Activated CD4-positive, alpha-beta memory T cell treated with anti-CD3 and anti-CD28 coated beads, Interleukin-2, amount 10 ng/mL, durations not matched to agents 7 days and 5 days (primary cell): Measurements from ENCODE around the gene PCDHGC3. TPM values are rescaled to one million over a fixed set of nuclear protein-coding genes. Genes with fewer than 3 reads are reported as not detected.

ENCODE experiments used
- CTCF ChIA-PET: fragments of 350-600 bp; sonication (Branson Sonifier 250); formaldehyde crosslinking; loops from one replicate; lab custom pipeline; 2021; ENCODE audit warnings: antibody characterized with exemption, inconsistent platforms; lab: Charles Lee
- POLR2A ChIA-PET: fragments of 350-600 bp; sonication (Branson Sonifier 250); formaldehyde crosslinking; loops from one replicate; lab custom pipeline; 2021; ENCODE audit warnings: antibody characterized with exemption; lab: Charles Lee
- DNase-seq: peaks from one replicate; pipeline ENCODE4 v3.0.0-alpha.2; 2020
- H3K27ac Mint-ChIP-seq: one replicate; pipeline ENCODE4 v1.8.0; 2021; ENCODE audit warnings: mild to moderate bottlenecking, mixed read lengths
- H3K27me3 Mint-ChIP-seq: one replicate; pipeline ENCODE4 v1.8.0; 2021; ENCODE audit warnings: mixed read lengths
- H3K36me3 Mint-ChIP-seq: one replicate; pipeline ENCODE4 v1.8.0; 2021; ENCODE audit warnings: low read depth, mixed read lengths
- H3K4me1 Mint-ChIP-seq: one replicate; pipeline ENCODE4 v1.8.0; 2021; ENCODE audit warnings: mixed read lengths
- H3K4me3 Mint-ChIP-seq: one replicate; pipeline ENCODE4 v1.8.0; 2021; ENCODE audit warnings: mild to moderate bottlenecking, mixed read lengths
- H3K9me3 Mint-ChIP-seq: one replicate; pipeline ENCODE4 v1.8.0; 2021; ENCODE audit warnings: mixed read lengths
- total RNA-seq, 2 experiments: library from RNA; stranded (reverse); gene quantifications; one replicate each; pipeline ENCODE4 v1.2.3, GENCODE V29; 2021

PCDHGC3 gene
- total RNA-seq, 2 experiments from 2014 or later: not detected

- ChIA-PET CTCF (interaction anchor here (0.8 to 6.1 kb wide), 8 partner anchors 10 to 191 kb away, joined by 3 to 57 read pairs (median 7); partner anchors contain the start of genes PCDHGA1 and PCDHGA10), POLR2A (interaction anchor here (1.5 to 1.7 kb wide), 3 partner anchors 9 to 201 kb away, joined by 4 to 6 read pairs (median 5); partner anchors contain the start of gene TAF7)
- Mint-ChIP-seq H3K4me3 (no peak overlapping the region), H3K27me3 (no peaks in the 10 kb centered on the region), H3K36me3 (peaks cover 94% of the 10 kb centered on the region), H3K9me3 (no peaks in the 10 kb centered on the region), H3K4me1 (peaks cover 25% of the 10 kb centered on the region), H3K27ac (peak overlapping the region; percentile 0)
- no peak for DNase-seq
Observed at GRCh38 chr5:141521244-141521781, 45.5 kb downstream of the PCDHGC3 start.

GRCh38 chr5:141522301-141522700, 46.5 kb downstream of the PCDHGC3 start:
- peak overlapping the region; percentile 31 for H3K27ac Mint-ChIP-seq
- peaks cover 25% of the 10 kb centered on the region for H3K4me1 Mint-ChIP-seq
- POLR2A ChIA-PET: interaction anchor here (0.9 to 1.7 kb wide), 4 partner anchors 10 to 201 kb away, joined by 3 to 6 read pairs (median 4); partner anchors contain the start of gene TAF7
- no peak for DNase-seq
- no peak overlapping the region for H3K4me3 Mint-ChIP-seq
- no peaks in the 10 kb centered on the region for H3K27me3 Mint-ChIP-seq
- CTCF ChIA-PET: interaction anchor here (1.2 to 6.1 kb wide), 9 partner anchors 7 to 202 kb away, joined by 3 to 57 read pairs (median 8); partner anchors contain the start of genes PCDHGA10, PCDHGA12 and TAF7
- H3K36me3 Mint-ChIP-seq: peaks cover 93% of the 10 kb centered on the region
- H3K9me3 Mint-ChIP-seq: no peaks in the 10 kb centered on the region

GRCh38 chr5:141523991-141524390, 48.2 kb downstream of the PCDHGC3 start:
- Mint-ChIP-seq H3K27ac (no peak overlapping the region), H3K36me3 (peaks cover 95% of the 10 kb centered on the region)

GRCh38 chr5:141524604-141525597, 49.1 kb downstream of the PCDHGC3 start:
- H3K27me3 Mint-ChIP-seq: no peaks in the 10 kb centered on the region
- peak; percentile 51 for DNase-seq
- ChIA-PET POLR2A (interaction anchor here (1.0 to 1.1 kb wide), 3 partner anchors 10 to 112 kb away, joined by 3 to 5 read pairs (median 4); no protein-coding TSS in a partner anchor), CTCF (interaction anchor here (0.6 to 6.1 kb wide), 17 partner anchors 9 to 204 kb away, joined by 3 to 57 read pairs (median 4); partner anchors contain the start of genes PCDHGA1, PCDHGA10, PCDHGA11 and PCDHGA12)
- no peak overlapping the region for H3K27ac Mint-ChIP-seq
- no peaks in the 10 kb centered on the region for H3K9me3 Mint-ChIP-seq
- peaks cover 92% of the 10 kb centered on the region for H3K36me3 Mint-ChIP-seq
- H3K4me1 Mint-ChIP-seq: peaks cover 25% of the 10 kb centered on the region
- no peak overlapping the region for H3K4me3 Mint-ChIP-seq

More at GRCh38 chr5:141523991-141524390, 48.2 kb downstream of the PCDHGC3 start:
- Mint-ChIP-seq H3K9me3 (no peaks in the 10 kb centered on the region), H3K4me1 (peaks cover 25% of the 10 kb centered on the region), H3K4me3 (no peak overlapping the region), H3K27me3 (no peaks in the 10 kb centered on the region)
- ChIA-PET POLR2A (interaction anchor here (1.1 kb wide), 1 partner anchor 10 kb away, joined by 5 read pairs; no protein-coding TSS in a partner anchor), CTCF (interaction anchor here (0.6 to 6.1 kb wide), 17 partner anchors 9 to 204 kb away, joined by 3 to 57 read pairs (median 5); partner anchors contain the start of genes PCDHGA1, PCDHGA10, PCDHGA11 and PCDHGA12)
- DNase-seq: no peak

- POLR2A ChIA-PET: no interaction called here
- no peak overlapping the region for H3K27ac Mint-ChIP-seq
- H3K4me1 Mint-ChIP-seq: peaks cover 25% of the 10 kb centered on the region
- no peaks in the 10 kb centered on the region for H3K27me3 Mint-ChIP-seq
- CTCF ChIA-PET: interaction anchor here (1.1 to 6.1 kb wide), 3 partner anchors 8 to 205 kb away, joined by 3 to 57 read pairs (median 14); partner anchors contain the start of gene TAF7
- DNase-seq: no peak
- H3K36me3 Mint-ChIP-seq: peaks cover 85% of the 10 kb centered on the region
- H3K9me3 Mint-ChIP-seq: no peaks in the 10 kb centered on the region
- no peak overlapping the region for H3K4me3 Mint-ChIP-seq
Observed at GRCh38 chr5:141525653-141526052, 49.9 kb downstream of the PCDHGC3 start.

GRCh38 chr5:141527426-141527825, 51.7 kb downstream of the PCDHGC3 start:
- Mint-ChIP-seq H3K27ac (no peak overlapping the region), H3K36me3 (peaks cover 70% of the 10 kb centered on the region), H3K4me3 (no peak overlapping the region), H3K27me3 (no peaks in the 10 kb centered on the region), H3K4me1 (peaks cover 11% of the 10 kb centered on the region), H3K9me3 (no peaks in the 10 kb centered on the region)
- ChIA-PET CTCF (interaction anchor here (0.5 to 0.9 kb wide), 4 partner anchors 30 to 718 kb away, joined by 3 to 5 read pairs (median 4); no protein-coding TSS in a partner anchor), POLR2A (interaction anchor here (1.2 kb wide), 1 partner anchor 207 kb away, joined by 5 read pairs; no protein-coding TSS in a partner anchor)
- DNase-seq: no peak

Other genes with a start within 250 kb of the PCDHGC3 start
- not detected for gene PCDHB15, start 230.6 kb upstream of the PCDHGC3 start, total RNA-seq
- under 1 TPM; 0.38 to 0.50 TPM for gene SLC25A2, start 171.9 kb upstream of the PCDHGC3 start, total RNA-seq
- 10 to 100 TPM; 74.3 to 75.1 TPM for gene TAF7, start 155.2 kb upstream of the PCDHGC3 start, total RNA-seq
- under 1 TPM in 1 of 2 experiments, not detected in 1; 0.05 TPM for gene PCDHGA1, start 145.5 kb upstream of the PCDHGC3 start, total RNA-seq
- under 1 TPM in 1 of 2 experiments, not detected in 1; 0.05 TPM for gene PCDHGA2, start 137.2 kb upstream of the PCDHGC3 start, total RNA-seq
- gene PCDHGA3, start 132.1 kb upstream of the PCDHGC3 start, total RNA-seq: not detected
- under 1 TPM in 1 of 2 experiments, not detected in 1; 0.13 TPM for gene PCDHGB1, start 125.9 kb upstream of the PCDHGC3 start, total RNA-seq
- gene PCDHGA4, start 120.9 kb upstream of the PCDHGC3 start, total RNA-seq: under 1 TPM; 0.08 to 0.10 TPM
- under 1 TPM; 0.18 to 0.23 TPM for gene PCDHGB2, start 116.0 kb upstream of the PCDHGC3 start, total RNA-seq
- not detected for gene PCDHGA5, start 111.8 kb upstream of the PCDHGC3 start, total RNA-seq
- under 1 TPM; 0.10 to 0.25 TPM for gene PCDHGB3, start 105.7 kb upstream of the PCDHGC3 start, total RNA-seq
- gene PCDHGA6, start 102.1 kb upstream of the PCDHGC3 start, total RNA-seq: under 1 TPM; 0.10 TPM
- under 1 TPM in 1 of 2 experiments, not detected in 1; 0.08 TPM for gene PCDHGA7, start 93.2 kb upstream of the PCDHGC3 start, total RNA-seq
- not detected for gene PCDHGB4, start 88.3 kb upstream of the PCDHGC3 start, total RNA-seq
- gene PCDHGA8, start 83.3 kb upstream of the PCDHGC3 start, total RNA-seq: not detected
- gene PCDHGB5, start 78.0 kb upstream of the PCDHGC3 start, total RNA-seq: not detected
- not detected for gene PCDHGA9, start 73.2 kb upstream of the PCDHGC3 start, total RNA-seq
- not detected for gene PCDHGB6, start 67.9 kb upstream of the PCDHGC3 start, total RNA-seq
- under 1 TPM in 1 of 2 experiments, not detected in 1; 0.05 TPM for gene PCDHGA10, start 63.0 kb upstream of the PCDHGC3 start, total RNA-seq
- gene PCDHGB7, start 58.3 kb upstream of the PCDHGC3 start, total RNA-seq: under 1 TPM in 1 of 2 experiments, not detected in 1; 0.08 TPM
- gene PCDHGA11, start 54.9 kb upstream of the PCDHGC3 start, total RNA-seq: not detected
- gene PCDHGA12, start 45.5 kb upstream of the PCDHGC3 start, total RNA-seq: not detected
- not detected for gene PCDHGC4, start 9.1 kb downstream of the PCDHGC3 start, total RNA-seq
- not detected for gene PCDHGC5, start 13.1 kb downstream of the PCDHGC3 start, total RNA-seq
- gene DIAPH1, start 143.0 kb downstream of the PCDHGC3 start, total RNA-seq: 100 to 1,000 TPM; 317 to 323 TPM
- gene HDAC3, start 160.9 kb downstream of the PCDHGC3 start, total RNA-seq: 10 to 100 TPM; 72.0 to 77.9 TPM
- gene RELL2, start 161.0 kb downstream of the PCDHGC3 start, total RNA-seq: 10 to 100 TPM; 18.8 to 19.4 TPM
- gene FCHSD1, start 175.5 kb downstream of the PCDHGC3 start, total RNA-seq: 10 to 100 TPM; 69.8 to 71.8 TPM
- 10 to 100 TPM; 13.6 to 13.9 TPM for gene ARAP3, start 206.3 kb downstream of the PCDHGC3 start, total RNA-seq